HEK293 (cell line): ENCODE results near the gene MTOR.

Experiments
- CTCF ChIA-PET: fragments of 350-600 bp; formaldehyde crosslinking; extraction: SDS; loops from one replicate; lab custom pipeline; 2021; ENCODE audit warnings: antibody characterized with exemption; lab: Yijun Ruan, JAX
- POLR2A ChIA-PET: fragments of 300-600 bp; formaldehyde crosslinking; extraction: SDS; loops from one replicate; lab custom pipeline; 2020; ENCODE audit warnings: antibody characterized with exemption, inconsistent platforms; lab: Yijun Ruan, JAX
- H3K27ac ChIP-seq: fragments of 200-500 bp; sonication (Bioruptor generic); 2 replicates; pipeline ENCODE4 v1.5.1; 2014; ENCODE audit warnings: low read depth, low read length, control low read depth, inconsistent platforms; ENCODE audit errors: extremely low read depth
- H3K36me3 ChIP-seq, 2 experiments: fragments of 200-500 bp in 1 of 2; sonication (Bioruptor generic) in 1 of 2; 1 replicate in 1 of 2; 2 replicates in 1 of 2; pipeline ENCODE4 v1.5.1; 2014 to 2017; ENCODE audit warnings: inconsistent platforms in 2 of 2, low read length in 2 of 2; ENCODE audit not compliant: control insufficient read depth in 2 of 2, insufficient read depth in 1 of 2
- H3K4me1 ChIP-seq: fragments of 200-500 bp; sonication (Bioruptor generic); 2 replicates; pipeline ENCODE4 v1.5.1; 2014; ENCODE audit warnings: mild to moderate bottlenecking, low read length, inconsistent platforms; ENCODE audit not compliant: control insufficient read depth, insufficient read depth
- H3K4me3 ChIP-seq: 2 replicates; pipeline ENCODE4 v1.5.1; 2011; ENCODE audit warnings: low read depth, mild to moderate bottlenecking, control low read depth, low read length, moderate library complexity
- H3K9me3 ChIP-seq: fragments of 200-500 bp; sonication (Bioruptor generic); 2 replicates; pipeline ENCODE4 v1.5.1; 2014; ENCODE audit warnings: low read depth, low read length, inconsistent platforms; ENCODE audit not compliant: control insufficient read depth, insufficient read depth
- HOXC10 ChIP-seq: sonication (generic); formaldehyde crosslinking; IDR thresholded peaks from 2 replicates; pipeline ENCODE4 v1.8.1; 2023; ENCODE audit warnings: mild to moderate bottlenecking, missing genetic modification reagents
- KLF16 ChIP-seq: fragments of 450-650 bp; formaldehyde crosslinking; IDR thresholded peaks from 2 replicates; pipeline ENCODE4 v1.5.1; 2017; ENCODE audit warnings: missing biosample characterization, missing genetic modification characterization
- KLF17 ChIP-seq: fragments of 450-650 bp; formaldehyde crosslinking; IDR thresholded peaks from 2 replicates; pipeline ENCODE4 v1.5.1; 2016; ENCODE audit warnings: missing biosample characterization, missing genetic modification characterization
- OSR2 ChIP-seq: fragments of 450-650 bp; formaldehyde crosslinking; IDR thresholded peaks from 2 replicates; pipeline ENCODE4 v1.5.1; 2016; ENCODE audit warnings: missing biosample characterization, missing genetic modification characterization
- PBX3 ChIP-seq: sonication (generic); formaldehyde crosslinking; IDR thresholded peaks from 2 replicates; pipeline ENCODE4 v1.8.1; 2022; ENCODE audit warnings: mild to moderate bottlenecking, moderate library complexity, missing genetic modification reagents
- PRDM4 ChIP-seq: fragments of 450-650 bp; formaldehyde crosslinking; IDR thresholded peaks from 2 replicates; pipeline ENCODE4 v1.5.1; 2017; ENCODE audit warnings: missing biosample characterization, missing genetic modification characterization
- SCRT2 ChIP-seq: fragments of 450-650 bp; formaldehyde crosslinking; IDR thresholded peaks from 2 replicates; pipeline ENCODE4 v1.5.1; 2016; ENCODE audit warnings: missing biosample characterization, missing genetic modification characterization
- SETDB1 ChIP-seq: IDR thresholded peaks from one replicate; pipeline ENCODE4 v1.6.1; 2017; ENCODE audit warnings: mild to moderate bottlenecking, low read length, moderate library complexity, mixed read lengths; ENCODE audit not compliant: insufficient read length
- TSHZ1 ChIP-seq: fragments of 450-650 bp; formaldehyde crosslinking; IDR thresholded peaks from 2 replicates; pipeline ENCODE4 v1.5.1; 2016; ENCODE audit warnings: missing biosample characterization, missing genetic modification characterization, borderline replicate concordance
- ZBTB17 ChIP-seq: fragments of 450-650 bp; formaldehyde crosslinking; IDR thresholded peaks from 2 replicates; pipeline ENCODE4 v1.5.1; 2016; ENCODE audit warnings: missing biosample characterization, missing genetic modification characterization
- ZBTB44 ChIP-seq: fragments of 450-650 bp; IDR thresholded peaks from 2 replicates; pipeline ENCODE4 v1.5.1; 2018; ENCODE audit warnings: missing biosample characterization, mild to moderate bottlenecking, missing genetic modification characterization
- ZEB2 ChIP-seq: fragments of 450-650 bp; formaldehyde crosslinking; IDR thresholded peaks from 2 replicates; pipeline ENCODE4 v1.5.1; 2016; ENCODE audit warnings: missing biosample characterization, missing genetic modification characterization
- ZFHX2 ChIP-seq: fragments of 450-650 bp; formaldehyde crosslinking; conservative IDR thresholded peaks from 2 replicates; pipeline ENCODE4 v1.5.1; 2016; ENCODE audit warnings: missing biosample characterization, missing genetic modification characterization
- ZNF10 ChIP-seq: fragments of 450-650 bp; formaldehyde crosslinking; IDR thresholded peaks from 2 replicates; pipeline ENCODE4 v1.5.1; 2017; ENCODE audit warnings: missing biosample characterization, missing genetic modification characterization
- ZNF155 ChIP-seq: fragments of 450-650 bp; formaldehyde crosslinking; IDR thresholded peaks from 2 replicates; pipeline ENCODE4 v1.5.1; 2016; ENCODE audit warnings: missing biosample characterization, missing genetic modification characterization
- ZNF423 ChIP-seq: fragments of 450-650 bp; formaldehyde crosslinking; IDR thresholded peaks from 2 replicates; pipeline ENCODE4 v1.5.1; 2016; ENCODE audit warnings: missing biosample characterization, missing genetic modification characterization
- ZNF426 ChIP-seq: fragments of 450-650 bp; formaldehyde crosslinking; IDR thresholded peaks from 2 replicates; pipeline ENCODE4 v1.5.1; 2017; ENCODE audit warnings: missing biosample characterization, missing genetic modification characterization, mild to moderate bottlenecking, inconsistent platforms, moderate library complexity
- ZNF449 ChIP-seq: fragments of 450-650 bp; formaldehyde crosslinking; IDR thresholded peaks from 2 replicates; pipeline ENCODE4 v1.5.1; 2017; ENCODE audit warnings: missing biosample characterization, mild to moderate bottlenecking, missing genetic modification characterization, moderate library complexity
- ZNF501 ChIP-seq: fragments of 450-650 bp; formaldehyde crosslinking; IDR thresholded peaks from 2 replicates; pipeline ENCODE4 v1.5.1; 2016; ENCODE audit warnings: missing biosample characterization, missing genetic modification characterization
- ZNF549 ChIP-seq: fragments of 450-650 bp; IDR thresholded peaks from 2 replicates; pipeline ENCODE4 v1.5.1; 2018; ENCODE audit warnings: missing biosample characterization, missing genetic modification characterization, mild to moderate bottlenecking, inconsistent platforms, moderate library complexity
- ZNF629 ChIP-seq: fragments of 450-650 bp; formaldehyde crosslinking; IDR thresholded peaks from 2 replicates; pipeline ENCODE4 v1.5.1; 2017; ENCODE audit warnings: missing biosample characterization, missing genetic modification characterization
- ZNF843 ChIP-seq: fragments of 450-650 bp; formaldehyde crosslinking; IDR thresholded peaks from 2 replicates; pipeline ENCODE4 v1.5.1; 2016; ENCODE audit warnings: missing biosample characterization, missing genetic modification characterization
- TF ChIP-seq, protein P1 (sequence below): fragments of 450-650 bp; formaldehyde crosslinking; IDR thresholded peaks from 2 replicates; pipeline ENCODE4 v1.5.1; 2016; ENCODE audit warnings: missing biosample characterization, missing genetic modification characterization

MTOR gene

GRCh38 chr1:11134251-11134897 lies 128.0 kb downstream of the MTOR start:
- Histone ChIP-seq H3K9me3 (no peaks in the 10 kb centered on the region), H3K4me1 (peaks cover 4% of the 10 kb centered on the region; the same call in 1 of the 2 replicates), H3K36me3 (peaks cover 17 to 91% of the 10 kb centered on the region in 2 experiments), H3K27ac (no peak overlapping the region), H3K4me3 (no peak overlapping the region)
- POLR2A ChIA-PET, result no interaction called here
- CTCF ChIA-PET, result interaction anchor here (0.6 kb wide), 1 partner anchor 75 kb away, joined by 3 read pairs; the partner anchor contains the start of gene SRM
- TF ChIP-seq ZNF501 (peak; percentile 59; the same call in 1 of the 2 replicates), ZNF155 (tag by site-specific recombination) (no peak), SCRT2 (peak; percentile 77; the same call in 1 of the 2 replicates), ZNF10 (tag by site-specific recombination) (peak; percentile 43; the same call in 1 of the 2 replicates), ZNF629 (tag by site-specific recombination) (0 out of 2 replicates have a peak, but pooled peaks have one; percentile 38), ZNF426 (tag by site-specific recombination) (no peak), PBX3 (CRISPR knock-in tag) (no peak), ZNF843 (tag by site-specific recombination) (peak; percentile 91), ZBTB44 (tag by site-specific recombination) (no peak), ZEB2 (peak; percentile 76), OSR2 (peak; percentile 94), KLF16 (tag by site-specific recombination) (0 out of 2 replicates have a peak, but pooled peaks have one; percentile 7), ZFHX2 (no peak), HOXC10 (CRISPR knock-in tag) (no peak), ZNF449 (tag by site-specific recombination) (0 out of 2 replicates have a peak, but pooled peaks have one; percentile 18), ZNF549 (tag by site-specific recombination) (peak; percentile 68; the same call in 1 of the 2 replicates), TSHZ1 (tag by site-specific recombination) (0 out of 2 replicates have a peak, but pooled peaks have one; percentile 16), PRDM4 (tag by site-specific recombination) (peak; percentile 68), ZNF423 (tag by site-specific recombination) (peak; percentile 42; the same call in 1 of the 2 replicates), SETDB1 (no peak), KLF17 (tag by site-specific recombination) (peak; percentile 57; the same call in 1 of the 2 replicates), ZBTB17 (tag by site-specific recombination) (0 out of 2 replicates have a peak, but pooled peaks have one; percentile 49)
- TF ChIP-seq, protein P1, sequence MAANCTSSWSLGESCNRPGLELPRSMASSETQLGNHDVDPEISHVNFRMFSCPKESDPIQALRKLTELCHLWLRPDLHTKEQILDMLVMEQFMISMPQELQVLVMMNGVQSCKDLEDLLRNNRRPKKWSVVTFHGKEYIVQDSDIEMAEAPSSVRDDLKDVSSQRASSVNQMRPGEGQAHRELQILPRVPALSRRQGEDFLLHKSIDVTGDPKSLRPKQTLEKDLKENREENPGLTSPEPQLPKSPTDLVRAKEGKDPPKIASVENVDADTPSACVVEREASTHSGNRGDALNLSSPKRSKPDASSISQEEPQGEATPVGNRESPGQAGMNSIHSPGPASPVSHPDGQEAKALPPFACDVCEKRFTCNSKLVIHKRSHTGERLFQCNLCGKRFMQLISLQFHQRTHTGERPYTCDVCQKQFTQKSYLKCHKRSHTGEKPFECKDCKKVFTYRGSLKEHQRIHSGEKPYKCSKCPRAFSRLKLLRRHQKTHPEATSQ (tag by site-specific recombination), result no peak
